ENCODE results near the gene PTPRG. TPM values are rescaled to one million over a fixed set of nuclear protein-coding genes. Genes with fewer than 3 reads are reported as not detected.
A peak's percentile ranks its signal among the peaks of the same experiment; 100 is the strongest.

PTPRG gene
- total and polyA plus RNA-seq, 8 donors, result 50.9 to 88.4 (median 54.4) TPM

- no peaks in the 10 kb centered on the region for H3K36me3 ChIP-seq
- DNase-seq (no peak), ATAC-seq (no peak)
- no peak overlapping the region for H3K4me3 ChIP-seq
- H3K27ac ChIP-seq, result no peak overlapping the region
- no peaks in the 10 kb centered on the region for H3K27me3 ChIP-seq
- no peak for TF ChIP-seq CTCF (IDR thresholded peaks at IDR 0.05)
- intact Hi-C loops (cut with DNase I), result no loop called here
- H3K9me3 ChIP-seq, result no peaks in the 10 kb centered on the region
- H3K4me1 ChIP-seq, result no peaks in the 10 kb centered on the region
These were observed 581.1 kb downstream of the PTPRG start for GRCh38 chr3:62142331-62143085.

- no peak for DNase-seq
- no peak for TF ChIP-seq CTCF (IDR thresholded peaks at IDR 0.05)
- no peaks in the 10 kb centered on the region for H3K36me3 ChIP-seq
- H3K4me1 ChIP-seq, result no peaks in the 10 kb centered on the region
- intact Hi-C loops (cut with DNase I), result no loop called here
- no peaks in the 10 kb centered on the region for H3K9me3 ChIP-seq
- H3K4me3 ChIP-seq, result no peak overlapping the region
- peak overlapping the region in 1 of 2 donors; percentile 3 for H3K27ac ChIP-seq
- H3K27me3 ChIP-seq, result no peaks in the 10 kb centered on the region
- no peak for ATAC-seq
These were observed 582.6 kb downstream of the PTPRG start for GRCh38 chr3:62143843-62144450.

- no peaks in the 10 kb centered on the region for H3K36me3 ChIP-seq
- no peak for TF ChIP-seq CTCF (IDR thresholded peaks at IDR 0.05)
- no peak for ATAC-seq
- H3K4me1 ChIP-seq, result no peaks in the 10 kb centered on the region
- H3K9me3 ChIP-seq, result no peaks in the 10 kb centered on the region
- intact Hi-C loops (cut with DNase I), result no loop called here
- H3K4me3 ChIP-seq, result no peak overlapping the region
- no peak for DNase-seq
- peak overlapping the region in 1 of 2 donors; percentile 20 for H3K27ac ChIP-seq
- no peaks in the 10 kb centered on the region for H3K27me3 ChIP-seq
These were observed 583.1 kb downstream of the PTPRG start for GRCh38 chr3:62144482-62144881.

- Histone ChIP-seq H3K36me3 (no peaks in the 10 kb centered on the region), H3K4me1 (no peaks in the 10 kb centered on the region), H3K27ac (peak overlapping the region in 1 of 2 donors; percentile 20), H3K9me3 (no peaks in the 10 kb centered on the region), H3K27me3 (no peaks in the 10 kb centered on the region), H3K4me3 (no peak overlapping the region)
- no peak for DNase-seq
- TF ChIP-seq CTCF (IDR thresholded peaks at IDR 0.05), result no peak
- intact Hi-C loops (cut with DNase I), result no loop called here
- no peak for ATAC-seq
These were observed 583.9 kb downstream of the PTPRG start for GRCh38 chr3:62145086-62145757.

GRCh38 chr3:62149539-62149938, 588.2 kb downstream of the PTPRG start:
- no peak overlapping the region for H3K27ac ChIP-seq
- TF ChIP-seq CTCF (IDR thresholded peaks at IDR 0.05), result no peak

More at GRCh38 chr3:62149539-62149938, 588.2 kb downstream of the PTPRG start:
- H3K27me3 ChIP-seq, result no peaks in the 10 kb centered on the region
- no peak for ATAC-seq
- H3K9me3 ChIP-seq, result no peaks in the 10 kb centered on the region
- no peaks in the 10 kb centered on the region for H3K4me1 ChIP-seq
- no peaks in the 10 kb centered on the region for H3K36me3 ChIP-seq
- no peak overlapping the region for H3K4me3 ChIP-seq
- no peak for DNase-seq
- intact Hi-C loops (cut with DNase I), result no loop called here

Data from left lung (tissue), 10 donors.